GM19238 (cell line): ENCODE data around the gene CLDN17.

ENCODE experiments used
- DNase-seq: peaks from one replicate; pipeline ENCODE4 v3.0.0; 2011; ENCODE audit warnings: low spot score; ENCODE audit not compliant: insufficient read length

CLDN17 gene

DNA sequence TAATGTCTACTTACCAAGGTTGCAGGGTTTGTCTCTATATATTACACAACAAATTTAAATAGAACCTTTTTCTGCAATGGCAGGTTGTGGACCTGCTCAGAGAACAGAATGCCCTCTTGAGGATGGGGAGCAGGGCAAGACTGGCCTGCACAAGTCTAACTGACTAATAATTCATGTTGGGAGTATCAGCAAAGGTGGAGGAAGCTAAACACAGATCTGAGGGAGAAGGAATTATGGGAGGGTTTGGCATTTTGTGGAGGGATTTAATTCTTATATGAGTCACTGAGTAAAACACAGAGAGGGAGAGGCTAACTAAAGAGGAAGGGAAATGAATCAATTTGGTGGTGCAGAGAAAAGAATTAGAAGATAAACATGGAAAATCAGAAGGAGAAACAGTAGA is 40.0 kb downstream of the CLDN17 start:
- DNase-seq: no peak

GRCh38 chr21:30117631-30118030 is 49.0 kb downstream of the CLDN17 start:
- no peak for DNase-seq

- DNase-seq: no peak
These were observed 50.1 kb downstream of the CLDN17 start for GRCh38 chr21:30116479-30116878.
